ENCODE measurements around the gene PCDHGC5.
A peak's percentile ranks its signal among the peaks of the same experiment; 100 is the strongest.

The PCDHGC5 gene

DNA sequence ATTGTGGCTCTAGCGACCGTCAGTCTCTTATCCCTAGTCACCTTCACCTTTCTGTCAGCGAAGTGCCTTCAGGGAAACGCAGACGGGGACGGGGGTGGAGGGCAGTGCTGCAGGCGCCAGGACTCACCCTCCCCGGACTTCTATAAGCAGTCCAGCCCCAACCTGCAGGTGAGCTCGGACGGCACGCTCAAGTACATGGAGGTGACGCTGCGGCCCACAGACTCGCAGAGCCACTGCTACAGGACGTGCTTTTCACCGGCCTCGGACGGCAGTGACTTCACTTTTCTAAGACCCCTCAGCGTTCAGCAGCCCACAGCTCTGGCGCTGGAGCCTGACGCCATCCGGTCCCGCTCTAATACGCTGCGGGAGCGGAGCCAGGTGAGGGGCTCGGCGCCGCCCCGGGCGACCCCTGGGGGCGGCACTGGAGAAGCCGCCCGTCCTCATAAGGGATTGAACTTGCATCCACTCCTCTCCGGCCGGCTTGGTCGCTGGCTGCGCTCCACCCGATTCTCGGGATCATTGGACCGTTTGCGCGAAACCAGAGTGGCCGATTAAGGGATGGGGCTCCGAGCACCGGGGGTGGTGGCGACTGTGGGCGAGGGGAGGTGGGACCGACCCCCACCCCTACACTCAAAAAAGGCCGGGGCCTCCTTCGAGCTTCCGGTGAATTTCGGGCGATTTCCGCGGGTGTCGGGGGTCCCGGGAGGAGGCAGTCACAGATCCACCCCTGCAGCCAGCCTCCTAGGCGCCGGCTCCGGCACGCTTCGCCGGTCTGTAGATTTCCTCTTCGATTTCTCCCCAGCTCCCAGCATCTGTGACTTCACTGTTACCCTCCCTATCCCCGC lies 2.7 kb downstream of the PCDHGC5 start:
- DNase-seq, result no peak

DNA sequence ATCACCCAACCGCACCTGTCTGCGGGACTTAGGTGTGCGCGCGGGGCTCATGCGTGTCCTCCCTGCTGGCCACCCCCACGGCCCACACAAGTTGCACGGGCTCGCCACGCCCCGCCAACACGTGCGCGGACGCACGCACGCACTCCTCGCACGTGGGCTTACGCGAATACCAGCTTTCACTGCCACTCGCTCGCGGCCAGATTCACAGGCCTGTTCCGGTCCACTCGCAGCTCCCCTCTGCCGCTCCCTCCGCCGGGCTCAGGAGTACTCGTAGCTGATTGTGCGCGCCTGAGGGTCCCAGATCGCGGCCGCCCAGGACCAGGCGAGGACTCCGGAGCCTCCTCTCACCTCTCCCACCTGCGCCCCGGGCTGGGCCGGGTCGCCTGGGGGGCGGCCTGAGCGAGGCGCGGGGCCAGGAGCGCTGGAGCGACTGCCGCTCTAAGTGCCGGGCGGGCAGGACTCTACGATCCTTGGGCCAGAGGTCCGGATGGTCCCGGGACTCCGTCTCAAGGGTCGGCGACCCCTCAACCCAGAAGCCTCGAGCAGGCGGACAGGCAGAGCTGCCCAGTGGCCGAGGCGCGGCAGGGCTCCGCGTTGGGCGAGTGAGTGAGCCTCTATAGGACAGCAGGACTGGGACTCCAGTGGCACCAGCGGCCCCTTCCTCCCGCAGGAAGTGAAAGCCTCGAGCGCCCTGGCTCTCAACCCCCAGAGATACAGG lies 3.4 kb downstream of the PCDHGC5 start:
- no peak for DNase-seq

DNA sequence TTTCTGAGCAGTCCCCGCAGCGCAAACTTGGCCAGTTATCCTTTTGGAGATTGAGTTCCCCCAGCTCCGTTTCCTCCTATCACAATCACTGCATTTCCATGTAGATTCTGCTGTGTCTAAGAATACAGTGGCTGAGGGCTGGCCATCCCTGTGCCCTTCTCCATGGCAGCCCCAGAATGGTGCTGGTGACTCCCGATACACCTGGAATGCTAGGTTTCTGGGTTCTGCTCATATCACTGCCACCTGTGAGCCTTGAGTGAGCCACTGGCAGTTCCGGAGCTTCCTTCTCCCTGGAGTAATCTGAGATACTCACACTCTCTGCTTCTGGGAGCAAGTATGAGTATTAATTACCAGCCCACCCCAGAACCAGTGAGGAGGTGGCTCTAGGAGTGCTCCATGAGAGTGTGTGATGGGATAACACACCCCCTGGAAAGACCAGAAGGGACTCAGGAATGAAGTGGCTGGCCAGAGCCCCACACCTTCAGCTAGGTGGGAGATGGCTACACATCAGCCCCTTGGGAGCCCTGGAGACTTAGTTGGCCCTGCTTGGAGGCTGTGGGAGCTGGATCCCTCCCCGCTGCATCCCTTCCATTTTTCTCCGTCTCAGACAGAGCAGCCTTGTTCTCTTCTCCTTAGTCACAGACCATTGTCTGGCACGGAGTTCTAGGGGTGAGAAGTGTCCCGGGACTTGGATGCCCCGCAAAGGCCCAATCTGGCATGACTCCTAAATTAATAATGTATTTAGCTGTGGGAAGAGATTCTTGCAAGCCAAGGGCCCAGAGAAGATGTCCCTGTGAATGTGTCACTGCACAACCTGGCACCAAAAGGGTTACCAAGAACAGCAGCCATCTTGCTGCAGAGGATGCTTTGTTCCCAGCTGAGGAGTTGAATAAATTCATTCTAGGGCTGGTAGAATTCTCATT lies 4.9 kb downstream of the PCDHGC5 start:
- DNase-seq, result no peak

DNA sequence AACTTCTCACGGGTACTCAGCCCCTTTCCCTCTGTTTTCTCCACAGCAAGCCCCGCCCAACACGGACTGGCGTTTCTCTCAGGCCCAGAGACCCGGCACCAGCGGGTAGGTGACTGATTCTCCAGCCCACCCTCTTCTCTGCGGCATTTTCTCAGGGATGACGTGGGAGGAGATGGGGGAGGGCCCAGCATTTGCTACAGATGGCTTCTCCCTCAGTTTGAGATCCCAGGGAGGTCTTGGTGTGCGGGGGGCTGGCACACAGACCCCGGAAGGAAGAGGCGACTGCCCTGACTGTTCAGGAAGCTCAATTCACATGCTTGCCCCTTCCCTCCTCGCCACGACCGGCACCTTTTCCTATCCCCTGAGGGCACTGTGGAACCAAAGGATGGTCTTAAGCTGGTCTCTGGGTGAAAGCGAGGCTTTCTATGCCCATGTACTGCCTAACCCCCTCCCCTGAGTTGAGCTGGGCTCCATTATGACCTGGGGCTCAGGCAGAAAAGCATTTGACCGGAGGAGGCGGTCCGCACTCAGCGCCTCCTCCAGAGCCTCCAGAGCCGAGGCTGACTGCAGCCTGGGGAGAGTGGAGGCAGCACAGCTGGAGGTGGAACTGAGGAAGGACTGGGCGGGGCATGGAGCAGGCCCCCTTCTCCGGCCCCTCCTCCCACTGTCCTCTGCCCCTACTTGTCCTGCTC lies 6.0 kb downstream of the PCDHGC5 start:
- no peak for DNase-seq

DNA sequence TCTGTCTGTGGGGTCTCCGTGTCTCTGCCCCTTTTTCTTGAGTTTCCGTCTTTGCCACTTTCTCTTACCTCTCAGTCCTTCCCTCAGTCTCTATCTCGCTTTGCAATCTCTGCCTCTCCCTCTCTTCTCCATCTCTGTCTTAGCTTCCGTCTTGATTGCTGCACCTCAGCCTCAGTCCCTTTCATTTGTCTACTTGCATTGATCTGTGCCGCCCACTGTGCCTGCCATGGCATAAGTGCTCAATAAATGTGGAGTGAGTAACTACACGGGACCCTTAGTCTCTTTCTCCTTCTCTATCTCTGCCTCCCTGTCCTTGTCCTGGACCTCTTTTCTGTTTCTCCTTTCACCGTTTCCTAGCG lies 6.6 kb downstream of the PCDHGC5 start:
- no peak for DNase-seq

DNA sequence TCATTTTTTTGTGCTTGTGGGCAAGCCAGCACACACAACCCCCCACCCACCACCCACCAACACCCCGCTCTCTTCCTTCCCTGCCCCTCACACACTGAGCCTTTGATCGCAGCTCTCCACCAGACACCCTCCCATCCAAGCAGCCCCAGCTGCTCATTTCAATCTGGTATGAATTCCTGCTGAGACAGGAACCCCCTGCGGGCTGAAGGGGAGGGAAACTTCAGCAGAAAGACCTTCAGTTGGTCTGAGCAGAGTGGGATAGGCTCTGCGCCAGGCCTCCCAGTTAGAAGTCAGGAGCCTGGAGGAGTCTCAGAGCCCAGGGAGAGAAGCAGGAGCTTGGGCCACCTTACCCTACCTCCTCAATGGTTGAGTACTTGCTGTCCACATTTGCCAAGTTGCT lies 7.2 kb downstream of the PCDHGC5 start:
- DNase-seq, result no peak

DNA sequence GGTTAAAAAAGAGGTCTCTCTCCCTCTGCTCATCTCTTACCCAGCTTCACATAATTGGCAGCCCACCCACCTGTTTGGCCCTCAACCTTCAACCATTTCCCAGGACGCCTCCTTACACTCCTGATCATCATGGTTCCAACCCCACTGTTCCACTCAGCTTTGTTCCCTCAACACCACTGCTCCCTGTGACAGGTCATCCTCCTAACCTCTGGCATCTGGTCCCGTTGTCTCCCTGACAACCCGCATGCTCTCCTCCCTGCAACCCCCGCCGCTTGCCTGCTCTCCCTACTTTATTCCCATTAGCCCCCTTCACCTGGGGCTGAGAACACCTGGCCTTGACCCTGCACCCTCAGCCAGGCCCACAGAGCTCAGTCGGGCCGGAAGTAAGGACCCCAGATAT lies 12.9 kb downstream of the PCDHGC5 start:
- no peak for DNase-seq

DNA sequence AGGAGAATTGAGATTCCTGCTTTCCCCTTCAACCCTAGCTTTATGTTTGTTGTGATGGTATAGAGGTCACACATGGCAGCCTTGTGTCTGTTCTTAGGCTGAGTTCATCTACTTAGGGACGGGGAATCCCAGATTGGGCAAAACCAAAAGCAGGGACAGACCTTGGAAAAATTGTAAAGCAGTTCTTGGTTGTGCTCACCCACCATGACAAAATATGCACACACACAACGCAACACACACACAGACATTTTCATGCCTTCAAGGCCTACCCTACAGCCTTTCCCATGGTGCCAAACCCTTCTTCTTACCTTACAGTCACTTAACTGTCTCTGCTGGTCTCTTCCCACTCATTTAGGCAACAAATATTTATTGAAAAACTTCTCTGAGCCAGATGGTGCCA lies 14.8 kb downstream of the PCDHGC5 start:
- no peak for DNase-seq

DNA sequence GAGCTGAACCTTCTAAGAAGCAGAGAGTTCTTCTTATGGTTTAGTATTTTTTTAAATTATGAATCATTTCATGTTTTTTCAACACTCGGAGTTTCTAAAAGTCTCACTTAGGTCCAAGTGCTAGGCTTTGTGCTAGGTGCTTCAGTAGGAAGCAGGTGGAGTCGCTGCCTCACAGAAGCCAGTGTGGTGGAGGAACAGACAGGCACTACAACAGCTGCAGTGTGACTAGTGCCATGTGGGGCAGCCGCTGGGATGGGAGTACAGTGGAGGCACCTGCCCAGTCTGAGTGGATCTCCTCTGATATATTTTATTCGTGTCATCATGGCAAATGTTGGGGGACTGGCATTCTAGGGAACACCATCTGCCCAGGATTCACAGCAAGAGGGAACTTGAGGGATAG lies 15.3 kb downstream of the PCDHGC5 start:
- no peak for DNase-seq

DNA sequence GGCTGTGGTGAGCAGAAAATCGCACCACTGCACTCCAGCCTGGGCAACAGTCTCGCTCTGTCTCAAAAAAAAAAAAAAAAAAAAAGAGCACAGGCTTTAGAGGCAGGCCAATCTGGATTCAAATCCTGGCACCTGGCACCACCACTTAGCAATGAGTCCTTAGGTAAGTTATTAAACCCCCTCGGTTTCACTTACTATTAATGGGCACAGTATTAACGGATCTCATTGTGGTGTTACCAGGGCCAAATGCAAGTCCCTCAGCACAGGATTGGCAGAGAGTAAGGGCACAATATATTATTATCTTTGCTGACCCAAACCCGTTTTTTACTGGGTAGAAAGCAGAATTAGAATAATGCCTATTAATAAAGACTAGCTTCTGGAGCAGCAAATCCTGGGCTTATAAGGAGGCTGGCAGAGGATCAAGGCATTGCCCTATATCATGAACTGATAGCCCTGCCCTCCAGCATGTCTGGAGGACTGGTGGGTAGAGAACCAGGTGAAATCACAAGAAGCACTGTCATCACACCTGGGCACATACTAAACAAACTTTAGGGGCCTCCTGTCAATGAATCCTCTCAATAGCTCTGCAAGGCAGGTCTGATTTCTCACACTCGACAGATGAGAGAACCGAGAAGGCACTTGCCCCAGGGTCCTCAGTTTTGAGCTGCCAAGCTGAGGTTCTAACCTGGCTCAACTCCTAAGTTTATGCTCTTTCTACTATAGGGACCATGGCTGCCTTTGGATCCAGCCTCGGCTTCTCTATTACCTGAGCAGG lies 17.7 kb downstream of the PCDHGC5 start:
- no peak for DNase-seq

DNA sequence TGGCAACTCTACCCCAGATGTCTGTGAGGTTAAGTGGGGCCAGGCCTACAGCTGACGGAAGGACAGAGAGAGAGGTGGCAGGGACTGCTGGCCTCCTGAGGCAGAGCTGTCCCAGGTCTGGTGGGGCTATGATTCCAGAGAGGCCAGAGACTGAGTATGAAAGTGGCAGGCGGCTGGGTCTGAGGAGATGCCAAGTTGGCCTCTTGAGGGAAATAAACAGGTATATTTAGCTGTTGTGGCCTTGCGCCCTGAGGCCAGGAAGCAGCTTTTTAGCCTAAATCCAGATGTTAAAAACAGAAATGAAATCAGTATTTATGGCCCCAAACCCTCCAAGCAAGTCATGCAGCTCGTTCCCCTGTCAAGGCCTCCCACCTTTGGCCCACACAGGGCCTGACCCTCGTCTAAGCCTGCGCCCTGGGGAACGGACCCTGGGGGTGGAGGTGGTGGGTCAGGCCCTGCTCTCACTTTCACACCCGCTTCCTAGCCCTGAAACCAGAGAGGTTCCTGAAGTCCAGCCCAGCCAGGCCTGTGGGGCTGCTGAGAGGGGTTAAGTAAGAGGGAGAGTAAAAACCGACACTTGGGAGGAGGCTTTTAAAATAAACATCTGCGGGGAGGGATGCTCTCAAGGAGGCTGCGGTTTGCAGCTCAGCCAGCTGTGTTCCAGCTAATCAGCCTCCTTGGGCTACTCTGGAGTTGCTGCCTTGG lies 18.7 kb downstream of the PCDHGC5 start:
- DNase-seq, result peak; percentile 25

DNA sequence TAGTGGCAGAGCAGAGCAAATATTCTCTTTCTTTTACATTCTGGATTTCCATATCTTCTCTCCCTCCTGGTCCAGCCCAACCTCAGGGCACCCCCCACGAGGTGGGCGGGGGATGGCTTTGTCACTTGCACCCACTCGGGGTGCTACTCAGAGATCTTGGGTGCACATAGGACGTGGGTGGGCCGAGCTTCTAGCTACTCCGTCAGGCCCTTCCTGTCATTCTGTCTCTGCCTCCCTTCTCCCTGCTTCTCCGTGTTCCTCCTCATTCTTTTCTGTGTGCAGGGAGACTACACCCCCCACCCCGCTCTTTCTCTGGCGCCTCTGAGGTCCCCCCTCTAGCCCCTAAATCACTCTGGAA lies 19.5 kb downstream of the PCDHGC5 start:
- no peak for DNase-seq

DNA sequence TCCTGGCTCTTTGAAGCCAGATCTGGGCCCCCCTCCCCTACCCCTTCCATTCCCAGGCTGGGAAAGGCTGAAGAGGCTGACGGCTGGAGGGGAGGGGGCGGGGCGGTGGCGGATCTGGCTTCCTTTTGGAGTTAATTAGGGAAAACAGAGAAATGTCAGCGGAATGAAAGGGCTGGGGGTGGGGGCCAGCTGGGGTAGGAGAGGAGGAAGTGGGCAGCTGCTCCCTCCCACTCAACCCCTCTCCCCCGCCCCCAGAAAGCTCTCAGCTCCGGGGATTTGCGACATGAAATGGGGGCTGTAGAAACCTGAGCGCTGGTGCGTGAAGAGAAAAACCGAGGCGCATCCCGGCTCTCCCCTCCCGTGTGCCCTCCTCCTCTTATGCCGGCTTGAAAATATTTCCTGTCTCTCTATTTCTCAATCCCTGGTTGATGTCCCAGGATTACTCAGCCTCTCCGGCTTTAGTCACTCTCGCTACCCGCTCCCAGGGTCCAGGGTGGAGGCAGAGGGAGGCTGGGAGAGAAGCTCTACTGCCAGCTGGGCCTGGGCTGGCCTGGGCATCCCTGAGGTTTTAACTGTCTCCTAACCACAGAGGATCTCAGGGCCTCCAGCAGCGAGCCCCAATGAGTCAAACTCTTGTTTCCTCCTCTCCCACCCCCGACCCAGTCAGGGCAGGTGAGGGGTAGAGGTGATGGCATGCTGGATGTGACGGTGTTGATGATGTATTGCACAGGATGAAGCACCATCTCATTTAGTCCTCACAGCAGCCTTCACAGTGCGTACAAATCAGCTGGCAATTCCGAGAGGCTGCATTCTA lies 20.1 kb downstream of the PCDHGC5 start:
- peak; percentile 74 for DNase-seq

DNA sequence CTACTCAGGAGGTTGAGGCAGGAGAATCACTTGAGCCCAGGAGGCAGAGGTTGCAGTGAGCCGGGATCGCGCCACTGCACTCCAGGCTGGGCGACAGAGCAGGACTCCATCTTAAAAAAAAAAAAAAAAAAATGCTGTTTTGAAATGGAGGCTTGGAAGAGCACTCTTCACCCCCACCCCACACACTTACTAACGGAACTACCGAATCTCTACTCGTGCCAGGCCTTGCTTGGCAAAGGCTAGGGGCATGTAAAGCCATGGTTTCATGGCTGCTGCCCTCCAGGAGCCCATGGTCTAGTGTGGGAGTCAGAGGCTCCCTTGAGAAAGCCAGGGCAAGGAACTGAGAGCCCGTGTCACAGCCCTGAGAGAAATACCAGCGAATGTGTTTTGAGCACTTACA lies 21.3 kb downstream of the PCDHGC5 start:
- no peak for DNase-seq

DNA sequence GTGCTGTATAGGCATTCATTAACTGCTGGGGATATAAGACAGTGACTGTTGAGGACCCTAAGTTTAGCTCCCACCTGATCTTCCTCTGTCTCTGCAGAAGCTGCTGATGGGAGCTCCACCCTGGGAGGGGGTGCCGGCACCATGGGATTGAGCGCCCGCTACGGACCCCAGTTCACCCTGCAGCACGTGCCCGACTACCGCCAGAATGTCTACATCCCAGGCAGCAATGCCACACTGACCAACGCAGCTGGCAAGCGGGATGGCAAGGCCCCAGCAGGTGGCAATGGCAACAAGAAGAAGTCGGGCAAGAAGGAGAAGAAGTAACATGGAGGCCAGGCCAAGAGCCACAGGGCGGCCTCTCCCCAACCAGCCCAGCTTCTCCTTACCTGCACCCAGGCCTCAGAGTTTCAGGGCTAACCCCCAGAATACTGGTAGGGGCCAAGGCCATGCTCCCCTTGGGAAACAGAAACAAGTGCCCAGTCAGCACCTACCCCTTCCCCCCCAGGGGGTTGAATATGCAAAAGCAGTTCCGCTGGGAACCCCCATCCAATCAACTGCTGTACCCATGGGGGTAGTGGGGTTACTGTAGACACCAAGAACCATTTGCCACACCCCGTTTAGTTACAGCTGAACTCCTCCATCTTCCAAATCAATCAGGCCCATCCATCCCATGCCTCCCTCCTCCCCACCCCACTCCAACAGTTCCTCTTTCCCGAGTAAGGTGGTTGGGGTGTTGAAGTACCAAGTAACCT lies 22.1 kb downstream of the PCDHGC5 start:
- no peak for DNase-seq

DNA sequence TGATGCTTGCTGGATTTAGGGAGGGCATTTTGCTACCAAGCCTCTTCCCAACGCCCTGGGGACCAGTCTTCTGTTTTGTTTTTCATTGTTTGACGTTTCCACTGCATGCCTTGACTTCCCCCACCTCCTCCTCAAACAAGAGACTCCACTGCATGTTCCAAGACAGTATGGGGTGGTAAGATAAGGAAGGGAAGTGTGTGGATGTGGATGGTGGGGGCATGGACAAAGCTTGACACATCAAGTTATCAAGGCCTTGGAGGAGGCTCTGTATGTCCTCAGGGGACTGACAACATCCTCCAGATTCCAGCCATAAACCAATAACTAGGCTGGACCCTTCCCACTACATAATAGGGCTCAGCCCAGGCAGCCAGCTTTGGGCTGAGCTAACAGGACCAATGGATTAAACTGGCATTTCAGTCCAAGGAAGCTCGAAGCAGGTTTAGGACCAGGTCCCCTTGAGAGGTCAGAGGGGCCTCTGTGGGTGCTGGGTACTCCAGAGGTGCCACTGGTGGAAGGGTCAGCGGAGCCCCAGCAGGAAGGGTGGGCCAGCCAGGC lies 23.0 kb downstream of the PCDHGC5 start:
- no peak for DNase-seq

DNA sequence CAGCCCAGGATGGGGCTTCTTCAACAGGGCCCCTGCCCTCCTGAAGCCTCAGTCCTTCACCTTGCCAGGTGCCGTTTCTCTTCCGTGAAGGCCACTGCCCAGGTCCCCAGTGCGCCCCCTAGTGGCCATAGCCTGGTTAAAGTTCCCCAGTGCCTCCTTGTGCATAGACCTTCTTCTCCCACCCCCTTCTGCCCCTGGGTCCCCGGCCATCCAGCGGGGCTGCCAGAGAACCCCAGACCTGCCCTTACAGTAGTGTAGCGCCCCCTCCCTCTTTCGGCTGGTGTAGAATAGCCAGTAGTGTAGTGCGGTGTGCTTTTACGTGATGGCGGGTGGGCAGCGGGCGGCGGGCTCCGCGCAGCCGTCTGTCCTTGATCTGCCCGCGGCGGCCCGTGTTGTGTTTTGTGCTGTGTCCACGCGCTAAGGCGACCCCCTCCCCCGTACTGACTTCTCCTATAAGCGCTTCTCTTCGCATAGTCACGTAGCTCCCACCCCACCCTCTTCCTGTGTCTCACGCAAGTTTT lies 23.6 kb downstream of the PCDHGC5 start:
- no peak for DNase-seq

DNA sequence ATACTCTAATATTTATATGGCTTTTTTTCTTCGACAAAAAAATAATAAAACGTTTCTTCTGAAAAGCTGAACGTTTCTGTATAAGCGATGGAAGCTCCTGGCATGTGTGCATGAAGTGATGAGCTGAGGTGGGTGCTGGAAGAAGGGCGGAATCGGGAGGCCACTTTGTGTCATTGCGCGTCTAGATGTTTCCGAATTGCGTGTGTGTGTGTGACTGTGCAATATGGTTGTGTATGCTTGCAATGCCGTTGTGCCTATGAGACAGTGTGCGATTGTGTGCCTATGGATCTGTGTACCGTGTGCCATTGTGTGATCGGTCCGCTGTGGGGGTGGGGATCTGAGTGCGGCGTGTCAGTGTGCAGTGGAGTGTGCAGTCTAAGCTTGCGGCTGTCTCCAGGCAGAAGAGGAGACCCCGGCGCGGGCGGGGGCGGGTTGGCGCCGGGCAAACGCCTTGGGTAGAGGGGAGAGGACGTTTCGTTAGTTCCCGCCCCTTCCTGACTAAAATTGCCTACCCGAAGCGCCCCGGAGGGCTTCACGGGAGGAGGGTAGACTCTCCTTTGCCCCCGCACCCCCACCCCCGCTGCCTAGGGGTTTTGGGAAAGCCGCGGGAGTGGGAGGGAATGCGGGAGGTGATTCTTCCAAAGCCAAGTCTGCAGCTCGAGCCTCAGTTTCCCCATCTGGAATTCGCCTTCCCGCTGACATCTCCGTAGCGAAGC lies 24.2 kb downstream of the PCDHGC5 start:
- DNase-seq, result no peak
